GM18870 (cell line): ENCODE results near the gene IGFALS.

Source experiments
- ATAC-seq: cut with Tn5 transposase; IDR thresholded peaks from one replicate; pipeline ENCODE4 v1.9.1; 2021; ENCODE audit warnings: moderate library complexity; ENCODE audit not compliant: unreplicated experiment

The IGFALS gene

DNA sequence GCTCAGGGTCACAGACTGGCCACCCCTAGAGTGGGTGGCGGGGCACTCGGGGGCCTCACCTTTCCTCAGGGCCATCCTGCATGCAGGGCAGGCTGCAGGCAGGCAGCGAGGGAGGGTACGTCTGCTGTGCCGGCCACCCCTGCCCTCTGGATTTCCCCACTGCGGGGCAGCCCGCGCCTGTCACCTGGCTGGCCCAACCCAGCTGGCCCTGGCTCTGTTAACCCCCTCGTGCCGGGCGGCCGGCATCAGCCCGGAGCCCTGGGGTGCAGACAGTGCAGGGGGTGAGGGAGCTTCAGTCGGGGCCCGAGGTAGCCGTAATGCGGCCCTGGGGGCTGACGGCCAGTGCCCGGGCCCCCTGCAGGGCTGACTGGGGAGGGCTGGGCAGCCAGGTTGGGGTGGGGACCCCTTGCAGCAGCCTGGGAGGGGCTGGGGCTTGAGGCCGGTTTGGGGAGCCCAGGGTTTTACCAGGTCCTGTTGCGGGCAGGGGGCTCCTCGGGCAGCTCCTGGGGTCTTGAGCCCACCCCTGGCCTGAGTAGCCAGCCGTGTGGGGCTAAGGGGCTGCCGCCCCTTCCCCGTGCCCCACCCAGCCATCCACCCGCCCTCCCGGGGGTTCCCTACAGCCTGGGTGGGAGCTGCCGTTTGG is at the start of gene IGFALS:
Gene IGFALS, minus strand, starts transcription at position 128 of the 643 bp plus-strand sequence. Its CDS starts 53 bp downstream, at position 75.
- no peak for ATAC-seq

GRCh38 chr16:1839554-1839953 is 46.0 kb upstream of the IGFALS start:
- ATAC-seq, result no peak

DNA sequence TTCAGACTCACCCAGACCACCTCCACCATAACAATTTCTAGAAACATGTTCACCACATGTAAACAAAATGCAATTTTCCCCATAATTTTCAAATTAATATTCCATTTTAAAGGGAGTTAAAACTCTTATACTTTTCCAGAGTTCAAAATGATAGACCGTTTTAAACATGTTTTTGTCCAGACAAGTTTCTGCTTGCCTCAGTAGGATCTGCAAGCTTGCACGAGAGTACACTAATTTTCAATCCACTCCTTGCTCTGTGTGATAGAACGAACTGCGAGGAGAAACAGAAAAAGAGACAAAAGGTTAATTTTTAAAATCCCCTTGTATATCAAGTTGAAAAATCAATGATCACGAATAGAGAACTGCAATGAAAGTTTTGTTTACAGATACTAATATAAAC is 40.6 kb upstream of the IGFALS start:
- no peak for ATAC-seq

- ATAC-seq, result no peak
Observed at GRCh38 chr16:1832838-1833454, 39.4 kb upstream of the IGFALS start.

DNA sequence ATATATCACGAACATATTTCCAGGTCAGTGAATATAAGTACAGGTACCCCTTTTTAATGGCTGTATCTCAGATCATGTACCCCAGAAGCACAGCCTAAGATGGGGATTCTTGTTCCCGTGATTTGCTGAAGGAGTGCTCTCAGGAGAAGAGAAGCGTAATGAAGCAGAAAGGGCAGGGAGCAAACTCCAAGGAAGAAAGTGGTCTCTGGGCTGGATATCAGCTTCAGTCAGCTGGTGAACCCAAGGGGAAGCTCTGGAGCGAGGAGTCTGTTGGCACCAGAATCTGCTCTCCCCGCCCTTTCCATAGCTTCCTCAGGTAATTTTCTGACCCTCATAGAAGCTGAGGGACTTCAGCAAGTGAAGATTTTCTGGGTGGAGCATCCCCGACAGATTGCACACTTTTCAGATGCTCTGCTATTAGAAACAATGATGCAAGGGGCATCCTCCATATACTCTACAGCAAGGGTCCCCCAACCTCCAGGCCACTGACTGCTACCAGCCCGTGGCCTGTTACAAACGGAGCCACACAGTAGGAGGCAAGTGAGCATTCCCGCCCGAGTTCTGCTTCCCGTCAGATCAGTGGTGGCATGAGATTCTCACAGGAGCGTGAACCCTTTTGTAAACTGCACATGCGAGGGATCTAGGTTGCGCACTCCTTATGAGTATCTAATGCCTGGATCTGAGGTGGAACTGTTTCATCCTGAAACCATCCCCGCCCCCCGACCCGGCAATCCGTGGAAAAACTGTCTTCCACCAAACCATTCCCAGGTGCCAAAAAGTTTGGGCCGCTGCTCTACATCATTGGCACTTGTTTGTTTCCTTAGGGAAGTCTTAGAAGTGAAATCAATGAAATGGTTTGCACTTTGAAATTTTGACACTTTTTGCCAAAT is 37.9 kb upstream of the IGFALS start:
- ATAC-seq, result no peak

DNA sequence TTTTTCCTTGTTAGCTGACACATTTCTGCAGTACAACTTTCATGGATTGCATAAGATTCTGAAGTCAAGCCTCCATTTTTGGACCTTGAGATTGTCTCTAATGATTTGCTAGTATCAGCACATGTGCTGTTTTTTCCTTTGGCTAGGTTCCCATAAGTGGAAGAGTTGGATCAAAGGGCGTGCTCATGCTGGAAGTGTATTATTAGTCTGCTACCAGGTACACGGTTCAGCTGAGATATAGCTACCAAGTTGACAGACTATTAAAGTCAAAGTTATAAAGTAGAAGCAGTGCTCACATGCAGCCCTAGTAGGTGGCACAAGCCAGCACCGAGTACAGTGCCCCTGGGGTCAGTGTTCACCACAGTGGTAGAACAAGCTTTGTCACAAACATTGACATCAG is 36.7 kb upstream of the IGFALS start:
- ATAC-seq, result no peak

DNA sequence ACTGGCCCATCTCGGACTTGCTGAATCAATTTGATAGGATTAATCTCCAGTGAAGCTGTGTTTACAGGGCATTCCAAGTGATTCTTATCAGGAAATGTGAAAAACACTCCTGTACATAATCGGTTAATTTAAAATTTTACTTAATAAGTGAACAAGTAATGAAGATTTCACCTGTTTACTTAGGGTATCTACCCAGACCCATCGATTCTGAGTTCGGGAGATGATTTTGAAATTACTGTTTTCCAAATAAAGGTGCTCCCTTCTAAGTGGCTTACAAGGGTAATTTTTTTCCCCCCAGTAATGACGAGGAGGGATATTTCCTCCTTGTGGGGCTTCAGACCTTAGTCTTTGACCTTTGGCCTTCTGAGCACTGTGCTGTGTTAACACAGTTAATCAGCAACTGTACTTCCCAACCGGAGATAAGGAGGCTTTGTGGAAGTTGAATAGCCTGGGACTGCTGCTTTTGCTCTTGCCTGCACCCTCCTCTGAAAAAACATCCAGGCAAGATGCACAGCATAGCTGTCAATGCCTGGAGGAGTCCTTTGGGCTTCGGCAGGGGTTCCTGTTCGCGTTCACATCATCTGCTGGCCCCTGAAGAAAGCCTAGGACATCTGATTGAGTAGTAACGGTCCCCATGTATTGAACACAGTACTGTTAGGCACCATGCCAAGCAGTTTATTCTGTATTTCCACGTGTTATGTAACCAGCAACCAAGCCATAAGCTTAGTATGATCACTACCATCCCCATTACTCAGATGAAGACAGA is 35.3 kb upstream of the IGFALS start:
- no peak for ATAC-seq

- ATAC-seq, result peak; percentile 83
Observed at GRCh38 chr16:1826691-1827573, 33.4 kb upstream of the IGFALS start, which contains the start of the genes FAHD1 and HAGH. Gene FAHD1, plus strand, starts transcription at chr16:1827206. Its CDS starts 33 bp downstream, at chr16:1827239. Gene HAGH, minus strand, starts transcription at chr16:1826825. Its CDS starts 38 bp downstream, at chr16:1826787.

DNA sequence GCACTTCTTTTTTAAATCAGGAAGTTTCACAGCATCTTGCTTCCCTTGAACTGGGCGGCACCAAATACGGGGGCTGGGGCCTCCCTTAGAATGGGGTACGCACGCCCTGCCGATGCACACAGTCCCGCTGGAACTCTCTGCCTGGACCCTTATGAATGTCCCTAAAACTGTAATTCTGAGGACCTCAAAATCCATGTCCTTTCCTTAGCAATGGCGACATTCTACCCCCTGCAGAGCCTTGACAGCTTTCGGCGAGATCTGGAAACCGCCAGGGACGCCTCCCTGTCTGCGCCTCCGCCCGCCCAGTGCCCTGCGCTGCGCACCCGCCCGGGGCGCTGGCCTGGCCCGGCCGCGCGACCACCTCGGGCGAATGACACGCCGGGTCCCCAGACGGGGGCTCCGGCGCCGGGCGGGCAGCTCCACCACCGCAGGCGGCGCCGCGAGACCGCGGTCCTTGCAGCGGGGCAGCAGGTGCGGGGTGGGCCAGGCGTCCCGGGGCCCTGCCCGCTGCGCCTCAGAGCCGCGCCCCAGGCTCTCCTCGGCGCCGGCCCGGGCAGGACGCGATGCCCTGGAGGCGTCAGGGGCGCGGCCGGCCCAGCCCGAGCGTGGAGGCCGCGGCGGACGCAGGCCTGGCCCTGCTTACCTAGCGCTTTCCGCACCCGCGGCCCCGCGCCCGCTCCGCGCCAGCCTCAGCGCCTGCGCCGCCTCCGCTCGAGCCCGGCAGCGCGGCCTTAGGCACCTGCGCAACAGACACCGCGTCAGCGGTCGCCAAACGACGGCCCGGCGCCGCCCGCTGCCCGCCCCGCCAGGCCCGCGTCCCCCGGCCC is 32.6 kb upstream of the IGFALS start:
- peak; percentile 19 for ATAC-seq

GRCh38 chr16:1825381-1825863 is 31.9 kb upstream of the IGFALS start:
- ATAC-seq, result no peak

DNA sequence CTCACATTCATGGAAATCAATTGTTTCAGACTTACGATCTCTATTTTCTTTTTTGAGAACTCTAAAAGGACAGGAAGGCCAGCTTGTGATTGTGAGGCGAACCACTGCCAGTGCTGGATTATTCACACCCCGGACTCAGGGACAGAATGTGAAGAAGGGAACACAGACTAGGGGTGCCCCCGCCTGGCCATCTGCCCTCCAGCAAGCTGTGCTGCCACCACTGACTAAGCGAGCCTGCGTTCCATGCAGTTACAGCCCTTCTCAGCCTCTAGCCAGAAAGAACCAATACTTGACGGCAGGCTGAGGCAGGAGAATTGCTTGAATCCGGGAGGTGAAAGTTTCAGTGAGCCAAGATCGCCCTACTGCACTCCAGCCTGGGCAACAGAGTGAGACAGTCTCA is 30.3 kb upstream of the IGFALS start:
- no peak for ATAC-seq

DNA sequence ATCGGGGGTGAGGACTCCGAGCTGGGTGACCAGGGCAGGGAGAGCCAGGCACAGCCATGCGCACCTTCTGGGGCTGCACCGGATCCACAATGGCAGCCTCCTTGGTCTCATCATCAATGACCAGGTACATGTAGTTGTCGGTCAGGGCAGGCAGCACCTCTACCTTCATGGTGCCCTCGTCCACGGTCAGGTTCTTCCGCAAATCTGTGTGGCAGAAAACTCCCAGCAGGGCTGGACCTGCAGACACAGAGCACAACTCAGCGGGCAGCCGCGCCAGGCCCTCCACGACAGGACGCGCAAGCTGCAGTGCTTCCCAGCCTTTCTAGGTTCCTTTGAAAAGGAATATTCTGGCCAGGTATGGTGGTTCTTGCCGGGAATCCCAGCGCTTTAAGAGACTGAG is 29.3 kb upstream of the IGFALS start:
- ATAC-seq, result no peak

DNA sequence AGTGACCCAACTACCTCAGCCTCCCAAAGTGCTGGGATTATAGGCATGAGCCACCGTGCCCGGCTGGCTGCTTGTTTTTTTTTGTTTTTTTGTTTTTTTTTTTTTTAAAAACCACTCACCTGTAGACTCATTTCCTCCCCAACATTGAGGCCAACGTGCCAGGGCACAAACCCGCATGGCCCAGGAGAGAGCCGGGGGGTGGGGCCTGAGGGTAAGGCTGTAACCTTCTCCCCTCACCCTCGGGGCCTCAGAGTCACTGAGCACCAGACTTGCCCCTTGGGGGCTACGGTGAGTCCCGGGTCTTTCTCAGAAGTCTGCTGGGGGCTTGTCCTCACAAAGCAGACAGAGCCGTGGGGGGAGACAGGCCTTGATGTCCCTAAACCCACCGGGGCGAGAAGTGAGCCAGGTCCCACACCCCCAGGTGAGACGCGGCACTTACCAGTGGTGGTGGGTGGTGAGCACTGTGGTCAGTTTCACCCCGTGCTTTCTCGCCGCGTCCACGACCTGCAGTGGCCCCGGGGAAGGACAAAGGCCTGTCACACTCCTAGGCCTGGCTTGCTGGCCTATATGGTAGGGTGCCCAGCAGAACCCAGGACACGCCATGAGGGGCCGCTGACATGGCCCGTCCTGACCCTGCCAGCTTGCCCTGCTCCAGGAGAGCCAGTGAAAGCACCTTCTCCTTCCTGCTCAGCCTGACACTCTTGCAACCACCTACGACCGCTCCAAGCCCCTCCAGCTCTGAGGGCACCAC is 28.5 kb upstream of the IGFALS start:
- ATAC-seq, result no peak

DNA sequence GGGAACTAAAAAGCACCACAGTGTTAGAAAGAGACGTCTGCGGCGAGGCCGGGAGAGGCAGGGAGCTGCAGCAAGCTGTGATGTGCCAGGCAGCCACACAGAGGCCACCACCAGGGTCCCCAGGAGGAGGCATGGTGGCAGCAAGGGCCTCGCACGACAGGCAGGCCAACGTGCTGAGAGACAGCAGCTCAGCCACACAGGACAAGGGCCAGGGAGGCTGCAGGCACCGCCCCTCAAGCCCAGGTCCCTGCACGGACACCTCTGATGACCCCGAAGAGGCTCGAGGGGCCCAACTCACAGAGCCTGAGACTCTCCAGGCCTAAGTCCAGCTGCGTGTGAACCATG is 27.4 kb upstream of the IGFALS start:
- ATAC-seq, result no peak

- no peak for ATAC-seq
Observed at GRCh38 chr16:1820096-1820945, 26.8 kb upstream of the IGFALS start.

DNA sequence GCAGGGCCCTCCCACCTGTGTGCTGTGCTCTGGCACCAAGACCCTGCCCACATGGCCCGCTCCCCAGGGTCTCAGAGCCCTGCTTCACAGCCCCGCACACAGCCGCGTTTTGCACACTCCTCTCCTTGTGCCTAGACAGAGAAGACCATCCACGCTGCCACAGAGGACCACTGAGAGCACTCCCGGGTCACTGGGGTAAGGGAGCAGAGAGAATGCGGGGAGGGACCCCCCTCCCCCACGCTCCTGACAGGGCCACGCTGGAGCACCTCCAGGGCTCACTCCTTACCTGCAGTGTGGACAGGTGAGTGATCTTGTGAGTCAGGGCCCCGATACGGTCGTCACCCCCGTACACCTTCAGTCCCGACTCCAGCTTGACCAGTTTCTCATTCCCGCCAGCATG is 26.1 kb upstream of the IGFALS start:
- ATAC-seq, result no peak

DNA sequence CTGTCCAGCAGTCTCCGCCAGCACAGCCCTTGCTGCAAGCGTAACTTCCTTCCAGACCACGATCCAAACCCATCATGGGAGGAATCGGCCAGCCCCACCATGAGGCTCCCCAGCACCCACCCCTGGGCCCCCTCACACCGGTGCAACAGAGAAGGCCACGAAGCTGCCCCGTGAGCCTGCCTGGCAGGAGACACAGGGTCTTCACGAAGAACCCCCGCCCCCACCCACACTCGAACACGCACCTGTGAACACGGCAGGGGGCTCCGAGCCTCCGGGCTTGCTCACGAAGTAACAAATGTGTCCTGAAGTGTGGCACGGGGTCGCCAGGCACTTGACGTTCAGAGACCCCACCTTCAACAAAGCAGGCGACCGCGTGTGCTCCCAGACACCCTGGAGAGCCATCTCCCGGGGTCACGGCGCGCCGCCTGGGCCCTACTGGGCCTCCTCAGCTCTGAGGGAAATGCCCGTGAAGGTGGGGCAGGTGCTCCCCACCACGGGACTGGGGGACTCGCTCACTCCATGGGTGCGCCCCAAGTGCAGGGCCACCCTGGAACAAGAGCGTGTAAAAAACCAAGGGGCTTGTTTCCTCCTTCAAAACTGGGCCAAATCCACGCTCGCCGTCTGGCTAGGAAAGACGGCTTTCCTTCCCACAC is 25.5 kb upstream of the IGFALS start:
- no peak for ATAC-seq
